ENCODE results near the gene FAM216A.
"Not testable (repeated sequence)": the region's sequence is repeated elsewhere in the genome, so short reads cannot be mapped to it uniquely, and the experiment has no call there.

The FAM216A gene, protein sequence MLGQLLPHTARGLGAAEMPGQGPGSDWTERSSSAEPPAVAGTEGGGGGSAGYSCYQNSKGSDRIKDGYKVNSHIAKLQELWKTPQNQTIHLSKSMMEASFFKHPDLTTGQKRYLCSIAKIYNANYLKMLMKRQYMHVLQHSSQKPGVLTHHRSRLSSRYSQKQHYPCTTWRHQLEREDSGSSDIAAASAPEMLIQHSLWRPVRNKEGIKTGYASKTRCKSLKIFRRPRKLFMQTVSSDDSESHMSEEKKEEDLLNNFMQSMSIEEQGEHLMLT

DNA sequence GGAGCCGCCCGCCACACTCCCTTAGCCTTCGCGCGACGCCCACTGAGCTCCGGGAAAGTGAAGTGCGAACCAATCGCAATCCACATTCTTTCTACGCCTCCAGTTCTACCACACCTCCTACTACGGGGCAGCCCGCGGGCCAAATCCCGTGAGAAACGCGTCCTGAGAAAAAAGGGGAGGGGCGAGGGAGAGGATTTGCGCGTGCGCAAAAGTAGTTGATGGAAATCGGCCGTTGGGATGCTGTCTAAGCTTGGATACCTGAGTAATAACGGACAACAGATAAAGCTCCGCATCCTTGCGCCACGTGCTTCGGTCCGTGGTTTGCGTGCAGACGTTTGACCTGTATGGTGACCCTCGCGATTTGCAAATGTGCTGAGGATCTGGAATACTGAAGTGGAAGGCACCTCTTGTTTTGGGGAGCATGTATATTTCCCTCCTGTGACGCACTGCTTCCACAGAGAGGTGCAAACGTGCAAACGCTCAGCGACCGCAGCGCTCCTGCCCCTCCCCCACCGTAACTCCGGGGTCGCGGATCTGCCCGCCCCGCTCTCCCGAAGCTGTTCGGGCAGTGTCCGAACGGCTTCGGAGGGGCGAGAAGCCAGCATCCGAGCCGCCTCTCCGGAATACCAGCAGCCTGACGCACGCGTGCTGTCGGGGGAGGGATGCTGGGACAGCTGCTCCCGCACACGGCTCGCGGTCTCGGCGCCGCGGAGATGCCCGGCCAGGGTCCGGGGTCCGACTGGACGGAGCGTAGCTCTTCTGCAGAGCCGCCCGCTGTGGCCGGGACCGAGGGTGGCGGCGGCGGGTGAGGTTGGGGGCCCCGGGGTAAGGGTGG, at the start of gene FAM216A, which contains the start of gene GPN3:
FAM216A (plus strand) TSS at position 632 of the 835 bp plus-strand sequence; CDS start at position 663, 31 bp downstream.
GPN3 (minus strand) TSS at position 44 of the 835 bp plus-strand sequence. CDS start 54 bp downstream, outside the sequence.
- Mint-ChIP-seq H3K4me1 (ENCODE audit: low read depth) (peaks cover 23% of the 10 kb centered on the region), H3K27me3 (ENCODE audit: low read depth) (no peaks in the 10 kb centered on the region), H3K4me3 (peak within 1 kb of the TSS; percentile 99), H3K36me3 (ENCODE audit: low read depth) (peaks cover 23% of the 10 kb centered on the region), H3K27ac (peak within 1 kb of the TSS; percentile 97), H3K9me3 (no peaks in the 10 kb centered on the region)
- DNase-seq (ENCODE audit: low spot score) = peak; percentile 97

DNA sequence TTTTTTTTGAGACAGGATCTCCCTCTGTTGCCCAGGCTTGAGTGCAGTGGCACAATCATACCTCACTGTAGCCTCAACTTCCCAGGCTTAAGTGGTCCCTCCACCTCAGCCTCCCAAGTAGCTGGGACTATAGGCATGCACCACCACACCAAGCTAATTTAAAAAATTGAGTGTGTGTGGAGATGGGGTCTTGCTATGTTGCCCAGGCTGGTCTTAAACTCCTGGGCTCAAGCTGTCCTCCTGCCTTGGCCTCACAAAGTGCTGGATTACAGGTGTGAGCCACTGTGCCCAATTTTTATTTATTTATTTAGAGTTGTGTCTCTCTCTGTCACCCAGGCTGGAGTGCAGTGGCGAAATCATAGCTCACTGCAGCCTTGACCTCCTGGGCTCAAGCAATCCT, 48.0 kb upstream of the FAM216A start:
- H3K4me1 Mint-ChIP-seq (ENCODE audit: low read depth); DNase-seq (ENCODE audit: low spot score); H3K9me3 Mint-ChIP-seq; H3K27ac Mint-ChIP-seq; H3K36me3 Mint-ChIP-seq (ENCODE audit: low read depth); H3K4me3 Mint-ChIP-seq: not testable (repeated sequence)
- peaks cover 28% of the 10 kb centered on the region for H3K27me3 Mint-ChIP-seq (ENCODE audit: low read depth)

GRCh38 chr12:110421159-110421661, 47.4 kb upstream of the FAM216A start:
- Mint-ChIP-seq H3K27ac (no peak overlapping the region), H3K4me1 (ENCODE audit: low read depth) (no peaks in the 10 kb centered on the region), H3K9me3 (no peaks in the 10 kb centered on the region), H3K36me3 (ENCODE audit: low read depth) (no peaks in the 10 kb centered on the region), H3K27me3 (ENCODE audit: low read depth) (peaks cover 28% of the 10 kb centered on the region), H3K4me3 (no peak overlapping the region)
- no peak for DNase-seq (ENCODE audit: low spot score)

DNA sequence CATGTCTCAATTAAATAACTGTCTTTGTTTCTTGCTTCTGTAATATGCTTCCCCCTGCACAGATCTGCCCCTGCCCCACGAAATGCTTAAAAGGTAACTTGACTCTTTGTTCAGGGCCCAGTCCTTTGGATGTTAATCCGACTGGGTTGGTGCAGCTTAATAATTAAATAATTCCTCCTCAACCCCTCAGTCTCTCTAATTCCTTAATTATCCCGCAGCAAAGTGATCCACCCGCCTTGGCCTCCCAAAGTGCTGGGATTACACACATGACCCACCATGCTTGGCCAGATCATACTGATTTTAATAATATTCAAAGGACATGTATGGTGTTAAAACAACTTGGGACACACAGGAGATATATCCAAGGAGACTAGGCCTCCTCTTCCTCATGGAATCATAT, 46.9 kb upstream of the FAM216A start:
- Mint-ChIP-seq H3K4me1 (ENCODE audit: low read depth) (no peaks in the 10 kb centered on the region), H3K4me3 (no peak overlapping the region), H3K27me3 (ENCODE audit: low read depth) (peaks cover 28% of the 10 kb centered on the region), H3K36me3 (ENCODE audit: low read depth) (no peaks in the 10 kb centered on the region), H3K27ac (no peak overlapping the region), H3K9me3 (no peaks in the 10 kb centered on the region)
- no peak for DNase-seq (ENCODE audit: low spot score)

- Mint-ChIP-seq H3K36me3 (ENCODE audit: low read depth) (no peaks in the 10 kb centered on the region), H3K27me3 (ENCODE audit: low read depth) (peaks cover 25% of the 10 kb centered on the region), H3K9me3 (no peaks in the 10 kb centered on the region), H3K27ac (no peak overlapping the region), H3K4me1 (ENCODE audit: low read depth) (no peaks in the 10 kb centered on the region), H3K4me3 (no peak overlapping the region)
- DNase-seq (ENCODE audit: low spot score) = no peak
These were observed 44.4 kb upstream of the FAM216A start for GRCh38 chr12:110424237-110424636.

DNA sequence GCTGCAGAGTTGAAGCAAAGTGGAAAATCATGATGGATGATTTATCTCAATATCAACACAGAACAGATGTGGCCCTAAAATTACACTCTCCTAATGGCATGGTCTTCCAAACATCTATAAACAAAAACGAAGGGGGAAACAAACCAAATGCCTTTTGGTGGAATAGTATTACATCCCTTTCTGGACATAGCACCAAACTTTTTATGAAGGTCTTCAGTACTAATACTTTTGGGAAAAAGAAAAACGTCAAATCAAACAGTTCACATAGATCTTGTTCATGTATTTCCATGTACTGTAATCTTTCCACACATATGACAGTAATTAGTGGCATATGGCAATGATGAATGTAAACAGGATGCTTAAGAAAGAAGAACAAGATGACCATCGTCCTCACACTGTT, 42.2 kb upstream of the FAM216A start:
- Mint-ChIP-seq H3K27ac (no peak overlapping the region), H3K36me3 (ENCODE audit: low read depth) (no peaks in the 10 kb centered on the region), H3K9me3 (no peaks in the 10 kb centered on the region), H3K4me3 (no peak overlapping the region), H3K4me1 (ENCODE audit: low read depth) (peaks cover 6% of the 10 kb centered on the region), H3K27me3 (ENCODE audit: low read depth) (peaks cover 20% of the 10 kb centered on the region)
- no peak for DNase-seq (ENCODE audit: low spot score)

- H3K4me3 Mint-ChIP-seq; H3K4me1 Mint-ChIP-seq (ENCODE audit: low read depth); H3K9me3 Mint-ChIP-seq; H3K36me3 Mint-ChIP-seq (ENCODE audit: low read depth); H3K27ac Mint-ChIP-seq; H3K27me3 Mint-ChIP-seq (ENCODE audit: low read depth); DNase-seq (ENCODE audit: low spot score): not testable (repeated sequence)
These were observed 39.0 kb upstream of the FAM216A start for GRCh38 chr12:110429676-110430075.

- Mint-ChIP-seq H3K9me3 (no peaks in the 10 kb centered on the region), H3K27me3 (ENCODE audit: low read depth) (no peaks in the 10 kb centered on the region), H3K4me1 (ENCODE audit: low read depth) (peaks cover 7% of the 10 kb centered on the region), H3K4me3 (no peak overlapping the region), H3K36me3 (ENCODE audit: low read depth) (peaks cover 25% of the 10 kb centered on the region), H3K27ac (no peak overlapping the region)
- peak; percentile 23 for DNase-seq (ENCODE audit: low spot score)
These were observed 36.6 kb upstream of the FAM216A start for GRCh38 chr12:110431957-110432587.

DNA sequence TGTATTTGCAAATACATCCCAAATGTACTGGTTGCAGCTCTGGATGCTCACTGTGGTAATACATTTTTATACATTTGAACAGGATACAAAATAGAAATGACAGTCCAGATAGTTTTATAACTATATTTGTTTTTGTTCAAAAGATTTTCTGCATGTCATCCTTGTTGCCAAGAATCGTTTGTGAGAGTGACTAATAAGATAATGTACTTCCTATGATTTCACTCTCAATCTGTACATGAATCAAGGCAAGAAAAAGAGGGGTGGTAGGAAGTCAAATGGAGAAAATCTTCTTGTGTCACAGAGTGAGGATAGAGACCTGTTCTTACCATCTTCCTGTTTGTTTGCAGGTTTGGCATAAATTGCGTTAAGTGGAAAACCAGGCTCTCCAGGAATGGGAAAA, 32.4 kb upstream of the FAM216A start:
- H3K36me3 Mint-ChIP-seq (ENCODE audit: low read depth) = peaks cover 47% of the 10 kb centered on the region
- no peaks in the 10 kb centered on the region for H3K9me3 Mint-ChIP-seq
- no peak overlapping the region for H3K27ac Mint-ChIP-seq
- no peak for DNase-seq (ENCODE audit: low spot score)
- H3K4me1 Mint-ChIP-seq (ENCODE audit: low read depth) = peaks cover 2% of the 10 kb centered on the region
- H3K4me3 Mint-ChIP-seq = no peak overlapping the region
- H3K27me3 Mint-ChIP-seq (ENCODE audit: low read depth) = no peaks in the 10 kb centered on the region

- Mint-ChIP-seq H3K36me3 (ENCODE audit: low read depth) (peaks cover 42% of the 10 kb centered on the region), H3K9me3 (no peaks in the 10 kb centered on the region), H3K27me3 (ENCODE audit: low read depth) (no peaks in the 10 kb centered on the region), H3K4me1 (ENCODE audit: low read depth) (peaks cover 14% of the 10 kb centered on the region), H3K4me3 (no peak overlapping the region), H3K27ac (no peak overlapping the region)
- no peak for DNase-seq (ENCODE audit: low spot score)
These were observed 24.2 kb upstream of the FAM216A start for GRCh38 chr12:110444455-110444854.

GRCh38 chr12:110449799-110450497, 18.7 kb upstream of the FAM216A start, which contains the start of gene ARPC3:
TSS of gene ARPC3 (minus strand) at chr12:110450337. CDS start at chr12:110450260, 77 bp downstream.
- Mint-ChIP-seq H3K4me1 (ENCODE audit: low read depth) (peaks cover 26% of the 10 kb centered on the region), H3K9me3 (no peaks in the 10 kb centered on the region), H3K36me3 (ENCODE audit: low read depth) (peaks cover 44% of the 10 kb centered on the region), H3K4me3 (peak within 1 kb of the TSS; percentile 99), H3K27me3 (ENCODE audit: low read depth) (no peaks in the 10 kb centered on the region), H3K27ac (peak within 1 kb of the TSS; percentile 99)
- DNase-seq (ENCODE audit: low spot score) = peak; percentile 94

GRCh38 chr12:110451263-110451662, 17.4 kb upstream of the FAM216A start:
- no peak for DNase-seq (ENCODE audit: low spot score)
- Mint-ChIP-seq H3K4me1 (ENCODE audit: low read depth) (peaks cover 21% of the 10 kb centered on the region), H3K36me3 (ENCODE audit: low read depth) (peaks cover 46% of the 10 kb centered on the region)

DNA sequence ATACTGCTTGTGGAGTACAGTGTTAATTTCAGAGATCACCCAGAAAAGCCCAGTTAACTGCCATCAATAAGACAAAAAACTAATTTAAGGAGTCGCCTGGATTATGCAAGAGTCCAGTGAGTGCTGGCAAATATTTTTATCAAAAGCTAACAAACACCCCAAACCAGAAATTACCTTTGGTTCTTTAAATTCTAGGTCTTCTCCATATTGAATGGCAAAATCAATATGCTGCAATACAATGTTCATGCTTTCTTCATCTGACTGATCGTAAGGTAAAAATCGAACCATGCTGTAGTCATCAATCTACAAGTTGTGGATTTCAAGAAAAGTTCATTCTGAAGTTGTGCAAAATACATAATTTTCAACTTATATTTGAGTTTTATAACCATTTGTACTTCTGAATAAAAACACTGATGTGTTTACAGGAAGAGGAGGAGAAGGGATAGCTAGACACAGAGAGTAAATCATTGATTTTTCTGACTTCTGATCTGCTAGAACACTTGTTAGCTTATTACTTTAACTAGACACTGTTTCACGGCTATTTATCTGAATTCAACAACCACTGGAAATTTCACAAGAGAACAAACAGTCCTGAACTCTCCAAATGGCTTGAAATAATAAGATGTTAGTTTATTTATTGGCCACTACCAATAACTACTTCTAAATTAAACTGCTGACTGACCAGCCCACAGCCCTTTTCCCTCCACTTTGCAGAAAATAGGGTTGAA, 14.9 kb upstream of the FAM216A start:
- DNase-seq (ENCODE audit: low spot score) = no peak
- Mint-ChIP-seq H3K27me3 (ENCODE audit: low read depth) (no peaks in the 10 kb centered on the region), H3K9me3 (no peaks in the 10 kb centered on the region), H3K27ac (no peak overlapping the region), H3K4me1 (ENCODE audit: low read depth) (peaks cover 18% of the 10 kb centered on the region), H3K4me3 (no peak overlapping the region), H3K36me3 (ENCODE audit: low read depth) (peaks cover 39% of the 10 kb centered on the region)

More at GRCh38 chr12:110451263-110451662, 17.4 kb upstream of the FAM216A start:
- Mint-ChIP-seq H3K9me3 (no peaks in the 10 kb centered on the region), H3K27ac (peak overlapping the region; percentile 99), H3K27me3 (ENCODE audit: low read depth) (no peaks in the 10 kb centered on the region), H3K4me3 (peak overlapping the region; percentile 99)
